Activated CD8-positive, alpha-beta T cell treated with anti-CD3 and anti-CD28 coated beads for 36 hours (primary cell): ENCODE data around the gene MIOX. TPM values are rescaled to one million over a fixed set of nuclear protein-coding genes. Genes with fewer than 3 reads are reported as not detected.

ENCODE experiments used
- ATAC-seq: fragments of 200-7000 bp; cut with Tn5 transposase; one replicate; pipeline ENCODE4 v1.10.0; 2021; ENCODE audit warnings: mild to moderate bottlenecking, moderate library complexity
- CTCF ChIA-PET: fragments of 350-600 bp; sonication (Branson Sonifier 250); formaldehyde crosslinking; loops from one replicate; lab custom pipeline; 2021; ENCODE audit warnings: antibody characterized with exemption; lab: Charles Lee
- POLR2A ChIA-PET: fragments of 350-600 bp; sonication (Branson Sonifier 250); formaldehyde crosslinking; loops from one replicate; lab custom pipeline; 2021; ENCODE audit warnings: antibody characterized with exemption; lab: Charles Lee
- DNase-seq: peaks from one replicate; pipeline ENCODE4 v3.0.0-alpha.2; 2020
- H3K27ac Mint-ChIP-seq: one replicate; pipeline ENCODE4 v1.8.0; 2021; ENCODE audit warnings: mild to moderate bottlenecking, mixed read lengths
- H3K27me3 Mint-ChIP-seq: one replicate; pipeline ENCODE4 v1.8.0; 2021; ENCODE audit warnings: mixed read lengths
- H3K36me3 Mint-ChIP-seq: one replicate; pipeline ENCODE4 v1.8.0; 2021; ENCODE audit warnings: low read depth, mixed read lengths
- H3K4me1 Mint-ChIP-seq: one replicate; pipeline ENCODE4 v1.8.0; 2021; ENCODE audit warnings: low read depth, mixed read lengths
- H3K4me3 Mint-ChIP-seq: one replicate; pipeline ENCODE4 v1.8.0; 2021; ENCODE audit warnings: mild to moderate bottlenecking, moderate library complexity, mixed read lengths
- H3K9me3 Mint-ChIP-seq: one replicate; pipeline ENCODE4 v1.8.0; 2021; ENCODE audit warnings: mixed read lengths
- intact Hi-C: fragments of 100-400 bp; cut with micrococcal nuclease; formaldehyde crosslinking; loops from one replicate; pipeline ENCODE4 v1.10.0; 2022
- total RNA-seq, 2 experiments: library from RNA; stranded (reverse); gene quantifications; one replicate each; pipeline ENCODE4 v1.2.3, GENCODE V29; 2021
- TF ChIP-seq, protein P1 (sequence below): fragments of 200-600 bp; IDR thresholded peaks from one replicate; pipeline ENCODE4 v1.8.0; 2022; ENCODE audit warnings: antibody characterized with exemption, mild to moderate bottlenecking

The MIOX gene
- total RNA-seq, 2 experiments from 2014 or later: 0.29 TPM; not detected in 1

GRCh38 chr22:50464451-50464850, 22.2 kb upstream of the MIOX start:
- DNase-seq: no peak
- no peak overlapping the region for H3K27ac Mint-ChIP-seq
- intact Hi-C loops: no loop called here
- H3K4me1 Mint-ChIP-seq: peaks cover 30% of the 10 kb centered on the region
- ATAC-seq: no peak
- H3K9me3 Mint-ChIP-seq: no peaks in the 10 kb centered on the region
- TF ChIP-seq, protein P1, sequence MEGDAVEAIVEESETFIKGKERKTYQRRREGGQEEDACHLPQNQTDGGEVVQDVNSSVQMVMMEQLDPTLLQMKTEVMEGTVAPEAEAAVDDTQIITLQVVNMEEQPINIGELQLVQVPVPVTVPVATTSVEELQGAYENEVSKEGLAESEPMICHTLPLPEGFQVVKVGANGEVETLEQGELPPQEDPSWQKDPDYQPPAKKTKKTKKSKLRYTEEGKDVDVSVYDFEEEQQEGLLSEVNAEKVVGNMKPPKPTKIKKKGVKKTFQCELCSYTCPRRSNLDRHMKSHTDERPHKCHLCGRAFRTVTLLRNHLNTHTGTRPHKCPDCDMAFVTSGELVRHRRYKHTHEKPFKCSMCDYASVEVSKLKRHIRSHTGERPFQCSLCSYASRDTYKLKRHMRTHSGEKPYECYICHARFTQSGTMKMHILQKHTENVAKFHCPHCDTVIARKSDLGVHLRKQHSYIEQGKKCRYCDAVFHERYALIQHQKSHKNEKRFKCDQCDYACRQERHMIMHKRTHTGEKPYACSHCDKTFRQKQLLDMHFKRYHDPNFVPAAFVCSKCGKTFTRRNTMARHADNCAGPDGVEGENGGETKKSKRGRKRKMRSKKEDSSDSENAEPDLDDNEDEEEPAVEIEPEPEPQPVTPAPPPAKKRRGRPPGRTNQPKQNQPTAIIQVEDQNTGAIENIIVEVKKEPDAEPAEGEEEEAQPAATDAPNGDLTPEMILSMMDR: no peak
- H3K27me3 Mint-ChIP-seq: no peaks in the 10 kb centered on the region
- ChIA-PET CTCF (interaction anchor here (1.8 kb wide), 1 partner anchor 33 kb away, joined by 4 read pairs; no protein-coding TSS in a partner anchor), POLR2A (interaction anchor here (0.8 kb wide), 1 partner anchor 61 kb away, joined by 3 read pairs; the partner anchor contains the start of gene SCO2)
- peaks cover 23% of the 10 kb centered on the region for H3K36me3 Mint-ChIP-seq
- H3K4me3 Mint-ChIP-seq: no peak overlapping the region

DNA sequence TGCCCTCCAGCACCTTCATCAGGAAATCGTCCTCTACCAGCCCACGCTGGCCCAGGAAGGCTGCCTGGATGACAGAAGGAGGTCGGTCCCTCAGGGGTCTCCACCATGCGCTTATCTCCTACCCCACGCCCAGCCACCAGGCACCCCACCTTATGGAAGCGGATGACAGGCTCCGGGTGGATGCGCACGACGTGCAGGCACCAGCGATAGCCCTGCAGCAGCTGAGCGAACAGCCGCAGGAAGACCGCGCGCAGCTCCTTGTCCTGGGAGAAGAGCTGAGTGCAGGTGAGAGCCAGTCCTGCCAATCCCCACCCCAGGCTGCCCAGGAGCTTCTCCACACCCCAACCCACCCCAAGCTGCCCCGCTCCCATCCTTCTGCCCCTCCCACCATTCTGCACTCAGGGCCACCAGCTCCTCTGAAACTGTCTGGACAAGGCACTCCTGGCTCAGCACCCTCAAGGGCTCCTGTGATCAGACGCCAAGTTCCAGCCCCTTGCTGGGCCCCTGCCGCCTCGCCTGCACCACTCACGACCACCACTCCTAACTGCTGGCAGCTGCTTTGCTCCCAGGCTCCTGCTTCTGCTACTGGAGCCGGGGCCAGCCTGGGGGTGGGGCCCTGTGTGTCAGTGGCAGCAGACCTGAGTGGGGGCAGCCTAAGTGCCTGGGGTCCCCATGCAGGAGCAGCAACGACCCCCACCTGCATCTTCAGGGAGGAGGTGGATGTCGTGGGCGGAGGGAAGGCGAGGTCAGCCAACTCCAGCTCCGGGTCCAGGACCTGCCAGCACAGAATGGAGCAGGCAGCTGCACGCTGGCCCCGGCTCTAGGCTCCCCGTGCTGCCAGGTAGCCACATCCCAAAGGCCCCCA, 21.4 kb upstream of the MIOX start:
- DNase-seq: no peak
- no peak overlapping the region for H3K4me3 Mint-ChIP-seq
- H3K4me1 Mint-ChIP-seq: peaks cover 36% of the 10 kb centered on the region
- H3K9me3 Mint-ChIP-seq: no peaks in the 10 kb centered on the region
- ChIA-PET POLR2A (interaction anchor here (0.6 to 1.5 kb wide), 2 partner anchors 12 to 21 kb away, joined by 3 read pairs; no protein-coding TSS in a partner anchor), CTCF (interaction anchor here (1.2 to 1.8 kb wide), 2 partner anchors 13 to 32 kb away, joined by 4 read pairs; no protein-coding TSS in a partner anchor)
- intact Hi-C loops: no loop called here
- TF ChIP-seq, protein P1: no peak
- H3K27ac Mint-ChIP-seq: no peak overlapping the region
- no peaks in the 10 kb centered on the region for H3K27me3 Mint-ChIP-seq
- no peak for ATAC-seq
- peaks cover 20% of the 10 kb centered on the region for H3K36me3 Mint-ChIP-seq

DNA sequence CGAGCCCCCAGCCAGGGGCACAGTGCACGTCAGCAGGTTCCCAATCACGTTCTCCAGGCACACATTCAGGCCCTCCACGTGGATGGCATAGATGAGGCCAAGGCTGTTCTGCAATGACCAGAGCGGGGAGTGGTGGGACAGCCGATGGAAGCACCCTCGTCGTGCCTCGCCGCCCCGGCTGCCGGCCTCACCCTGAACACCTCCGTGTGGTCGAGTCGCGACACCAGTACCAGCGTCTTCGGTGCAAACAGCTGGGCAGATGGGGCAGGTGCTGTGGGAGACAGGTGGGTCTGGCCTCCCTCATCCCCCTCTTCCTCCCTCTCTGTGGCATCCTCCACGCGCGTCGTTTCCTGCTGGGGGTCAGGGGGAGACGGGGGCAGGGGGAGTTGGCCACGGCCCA, 19.3 kb upstream of the MIOX start:
- Mint-ChIP-seq H3K27me3 (no peaks in the 10 kb centered on the region), H3K4me3 (no peak overlapping the region), H3K36me3 (peaks cover 14% of the 10 kb centered on the region), H3K9me3 (no peaks in the 10 kb centered on the region), H3K4me1 (peaks cover 56% of the 10 kb centered on the region), H3K27ac (peak overlapping the region; percentile 20)
- no peak for DNase-seq
- TF ChIP-seq, protein P1: no peak
- ChIA-PET POLR2A (interaction anchor here (1.1 to 5.3 kb wide), 4 partner anchors 22 to 154 kb away, joined by 3 to 38 read pairs (median 4); partner anchors contain the start of gene SCO2), CTCF (interaction anchor here (1.4 to 3.5 kb wide), 2 partner anchors 31 to 154 kb away, joined by 5 to 19 read pairs; no protein-coding TSS in a partner anchor)
- intact Hi-C loops: no loop called here
- ATAC-seq: no peak

GRCh38 chr22:50467773-50468440, 18.8 kb upstream of the MIOX start:
- intact Hi-C loops: no loop called here
- POLR2A ChIA-PET: interaction anchor here (2.4 to 5.3 kb wide), 2 partner anchors 57 to 153 kb away, joined by 7 to 38 read pairs; partner anchors contain the start of gene SCO2
- Mint-ChIP-seq H3K27ac (peak overlapping the region; percentile 95), H3K36me3 (peaks cover 14% of the 10 kb centered on the region), H3K9me3 (no peaks in the 10 kb centered on the region), H3K27me3 (no peaks in the 10 kb centered on the region), H3K4me1 (peaks cover 62% of the 10 kb centered on the region), H3K4me3 (peak overlapping the region; percentile 36)
- TF ChIP-seq, protein P1: no peak
- no peak for DNase-seq
- no peak for ATAC-seq
- CTCF ChIA-PET: interaction anchor here (1.2 to 3.5 kb wide), 3 partner anchors 11 to 153 kb away, joined by 3 to 19 read pairs (median 4); no protein-coding TSS in a partner anchor
